MCF 10A (cell line): ENCODE results near the gene AMHR2. TPM values are rescaled to one million over a fixed set of nuclear protein-coding genes. Genes with fewer than 3 reads are reported as not detected.
A peak's percentile ranks its signal among the peaks of the same experiment; 100 is the strongest.

Experiments
- BruUV-seq: library from RNA; stranded (reverse); fragments of 400-500 nt; replicated peaks from 2 replicates; lab custom pipeline; 2021; lab: Mats Ljungman, UMichigan
- CTCF ChIA-PET: fragments of 300-600 bp; sonication (Branson Sonifier 250); formaldehyde crosslinking; extraction: SDS; loops from one replicate; lab custom pipeline; 2021; ENCODE audit warnings: antibody characterized with exemption, inconsistent platforms; lab: Yijun Ruan, JAX
- POLR2A ChIA-PET: fragments of 300-600, 350-650 bp; sonication (Branson Sonifier 250); formaldehyde crosslinking; extraction: SDS; loops from one replicate; lab custom pipeline; 2020; ENCODE audit warnings: antibody characterized with exemption, inconsistent platforms; lab: Yijun Ruan, JAX
- DNase-seq: peaks from one replicate; pipeline ENCODE4 v3.0.0-alpha.2; 2018; ENCODE audit not compliant: unreplicated experiment
- H3K27ac Mint-ChIP-seq: one replicate; pipeline ENCODE4 v1.8.0; 2022; ENCODE audit warnings: mild to moderate bottlenecking, low read depth, mixed read lengths; ENCODE audit not compliant: unreplicated experiment
- H3K27me3 Mint-ChIP-seq: one replicate; pipeline ENCODE4 v1.8.0; 2022; ENCODE audit warnings: mixed read lengths; ENCODE audit not compliant: insufficient read depth, unreplicated experiment
- H3K36me3 Mint-ChIP-seq: one replicate; pipeline ENCODE4 v1.8.0; 2022; ENCODE audit warnings: mild to moderate bottlenecking, moderate library complexity, mixed read lengths; ENCODE audit not compliant: insufficient read depth, unreplicated experiment
- H3K4me1 Mint-ChIP-seq: one replicate; pipeline ENCODE4 v1.8.0; 2022; ENCODE audit warnings: mixed read lengths; ENCODE audit not compliant: insufficient read depth, unreplicated experiment
- H3K4me3 Mint-ChIP-seq: one replicate; pipeline ENCODE4 v1.8.0; 2022; ENCODE audit warnings: mild to moderate bottlenecking, moderate library complexity, mixed read lengths; ENCODE audit not compliant: unreplicated experiment
- H3K9me3 Mint-ChIP-seq: one replicate; pipeline ENCODE4 v1.8.0; 2022; ENCODE audit warnings: mixed read lengths; ENCODE audit not compliant: unreplicated experiment
- CTCF ChIP-seq: fragments of 200-600 bp; IDR thresholded peaks from one replicate; pipeline ENCODE4 v1.8.0; 2022; ENCODE audit warnings: antibody characterized with exemption, mild to moderate bottlenecking; ENCODE audit not compliant: unreplicated experiment
- intact Hi-C: fragments of 100-400 bp; cut with micrococcal nuclease; formaldehyde crosslinking; loops from 2 replicates; pipeline ENCODE4 v1.14.1; 2022
- total RNA-seq: library from RNA; stranded (reverse); gene quantifications from 2 replicates; pipeline ENCODE4 v1.2.3, GENCODE V29; 2022

Gene AMHR2
- total RNA-seq, 1 experiment from 2014 or later = not detected

DNA sequence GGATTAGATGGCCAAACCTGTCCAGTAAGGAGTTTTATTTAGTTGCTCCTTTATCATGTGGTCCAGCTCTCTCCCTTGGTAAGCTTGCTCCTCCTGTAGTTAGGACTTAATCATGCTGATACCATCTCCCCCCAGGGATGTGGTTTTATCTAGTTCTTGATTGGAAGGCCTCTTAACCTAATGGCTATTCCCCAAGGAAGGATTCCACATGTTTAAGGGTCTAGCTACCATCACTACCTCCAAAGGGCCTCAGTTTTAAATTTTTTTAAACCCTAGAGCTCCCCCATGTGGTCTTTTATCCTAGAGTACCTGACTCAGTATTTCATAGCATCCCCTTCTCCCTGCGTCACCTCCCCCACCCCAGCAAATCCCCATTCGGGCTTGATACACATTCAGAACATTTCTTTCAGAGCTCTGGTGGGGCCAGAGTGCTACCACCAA lies 53.1 kb downstream of the AMHR2 start:
- peak; percentile 21 for TF ChIP-seq CTCF
- H3K36me3 Mint-ChIP-seq = peaks cover 100% of the 10 kb centered on the region
- H3K4me1 Mint-ChIP-seq = peaks cover 18% of the 10 kb centered on the region
- intact Hi-C loops = no loop called here
- no peaks in the 10 kb centered on the region for H3K9me3 Mint-ChIP-seq
- ChIA-PET CTCF (interaction anchor here (0.6 to 3.4 kb wide), 10 partner anchors 10 to 413 kb away, joined by 3 to 23 read pairs (median 4); partner anchors contain the start of gene NPFF), POLR2A (interaction anchor here (0.6 to 3.6 kb wide), 6 partner anchors 9 to 124 kb away, joined by 3 to 25 read pairs (median 3); no protein-coding TSS in a partner anchor)
- H3K4me3 Mint-ChIP-seq = no peak overlapping the region
- DNase-seq = no peak
- no peaks in the 10 kb centered on the region for H3K27me3 Mint-ChIP-seq
- H3K27ac Mint-ChIP-seq = no peak overlapping the region
- BruUV-seq = no TSS peak

DNA sequence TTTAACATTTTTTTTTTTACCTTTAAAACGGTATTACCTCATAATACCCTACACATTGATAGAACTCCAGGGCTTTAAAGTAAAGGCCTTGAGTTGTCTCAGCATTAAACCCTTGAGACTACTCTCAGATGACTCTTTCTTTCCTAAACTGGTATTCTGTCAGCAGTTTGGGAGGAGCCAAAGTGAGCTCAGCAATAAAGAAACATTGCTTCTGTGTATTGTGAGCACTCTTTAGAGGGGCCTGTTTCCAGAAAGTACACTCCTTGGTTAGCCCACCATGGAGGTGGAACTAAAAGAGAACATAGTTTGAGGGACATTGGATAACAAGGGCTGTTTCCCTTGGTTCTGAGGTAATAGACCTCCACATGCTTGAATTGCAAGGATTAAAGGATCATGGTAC lies 55.2 kb downstream of the AMHR2 start:
- H3K4me1 Mint-ChIP-seq = peaks cover 17% of the 10 kb centered on the region
- CTCF ChIA-PET = interaction anchor here (0.9 to 2.0 kb wide), 4 partner anchors 11 to 127 kb away, joined by 4 to 10 read pairs (median 4); no protein-coding TSS in a partner anchor

DNA sequence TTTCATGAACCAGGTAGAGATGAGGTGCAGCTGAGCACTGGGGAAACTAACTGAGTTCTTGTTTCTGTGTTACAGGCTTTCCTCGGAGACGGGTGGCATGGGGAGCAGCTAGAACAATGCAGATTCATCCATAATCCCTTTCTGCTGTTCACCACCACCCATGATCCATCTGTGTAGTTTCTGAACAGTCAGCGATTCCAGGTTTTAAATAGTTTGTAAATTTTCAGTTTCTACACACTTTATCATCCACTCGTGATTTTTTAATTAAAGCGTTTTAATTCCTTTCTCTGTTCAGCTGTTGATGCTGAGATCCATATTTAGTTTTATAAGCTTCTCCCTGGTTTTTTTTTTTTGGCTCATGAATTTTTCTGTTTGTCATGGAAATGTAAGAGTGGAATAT lies 55.7 kb downstream of the AMHR2 start:
- ChIA-PET POLR2A (interaction anchor here (0.6 to 2.6 kb wide), 7 partner anchors 9 to 127 kb away, joined by 3 to 16 read pairs (median 3); partner anchors contain the start of genes MAP3K12 and TARBP2), CTCF (interaction anchor here (0.6 to 0.9 kb wide), 2 partner anchors 20 to 127 kb away, joined by 3 to 4 read pairs; partner anchors contain the start of gene MAP3K12)
- Mint-ChIP-seq H3K4me1 (peaks cover 17% of the 10 kb centered on the region), H3K4me3 (no peak overlapping the region), H3K27ac (no peak overlapping the region), H3K36me3 (peaks cover 97% of the 10 kb centered on the region), H3K27me3 (no peaks in the 10 kb centered on the region), H3K9me3 (no peaks in the 10 kb centered on the region)
- TSS peak; percentile 35 for BruUV-seq
- DNase-seq = no peak
- intact Hi-C loops = no loop called here
- TF ChIP-seq CTCF = no peak

More for the DNA sequence above, 55.2 kb downstream of the AMHR2 start:
- Mint-ChIP-seq H3K27ac (no peak overlapping the region), H3K9me3 (no peaks in the 10 kb centered on the region), H3K4me3 (no peak overlapping the region), H3K36me3 (peaks cover 97% of the 10 kb centered on the region), H3K27me3 (no peaks in the 10 kb centered on the region)
- POLR2A ChIA-PET = interaction anchor here (0.9 to 2.6 kb wide), 7 partner anchors 8 to 22 kb away, joined by 3 to 16 read pairs (median 3); partner anchors contain the start of genes MAP3K12 and TARBP2
- TF ChIP-seq CTCF = no peak
- intact Hi-C loops = no loop called here
- no peak for DNase-seq
- BruUV-seq = no TSS peak
